IMR-90 (cell line): ENCODE results near the gene CDH13. TPM values are rescaled to one million over a fixed set of nuclear protein-coding genes. Genes with fewer than 3 reads are reported as not detected.

Source experiments
- ATAC-seq: fragments of 200-7000 bp; cut with Tn5 transposase; 2 replicates; pipeline ENCODE4 v1.9.1; 2020; ENCODE audit warnings: low read depth, mild to moderate bottlenecking, moderate library complexity
- BruUV-seq: library from RNA; stranded (reverse); fragments of 400-500 nt; replicated peaks from 2 replicates; lab custom pipeline; 2021; lab: Mats Ljungman, UMichigan
- CTCF ChIA-PET: fragments of 300-600 bp; formaldehyde crosslinking; extraction: SDS; loops from one replicate; lab custom pipeline; 2021; ENCODE audit warnings: antibody characterized with exemption; lab: Yijun Ruan, JAX
- POLR2A ChIA-PET: fragments of 300-600 bp; sonication (Branson Sonifier 250); formaldehyde crosslinking; loops from one replicate; lab custom pipeline; 2022; ENCODE audit warnings: antibody characterized with exemption; ENCODE audit not compliant: unreplicated experiment; lab: Charles Lee
- DNase-seq: peaks from one replicate; pipeline ENCODE4 v3.0.0; 2013
- H2AFZ ChIP-seq: replicated peaks from 2 replicates; pipeline ENCODE3; 2013; ENCODE audit warnings: low read length, mild to moderate bottlenecking; ENCODE audit not compliant: poor library complexity
- H2AK5ac ChIP-seq: 2 replicates; pipeline ENCODE4 v1.6.1; 2013; ENCODE audit warnings: low read depth, low read length, inconsistent platforms
- H2AK9ac ChIP-seq: replicated peaks from 2 replicates; pipeline ENCODE3; 2013; ENCODE audit warnings: mild to moderate bottlenecking, low read depth, low read length, moderate library complexity; ENCODE audit not compliant: poor library complexity
- H2BK120ac ChIP-seq: 2 replicates; pipeline ENCODE4 v1.6.1; 2013; ENCODE audit warnings: low read depth, low read length, inconsistent platforms
- H2BK15ac ChIP-seq: 3 replicates; pipeline ENCODE4 v1.6.1; 2013; ENCODE audit warnings: low read depth, low read length, inconsistent platforms
- H2BK20ac ChIP-seq: 2 replicates; pipeline ENCODE4 v1.6.1; 2013; ENCODE audit warnings: low read depth, mild to moderate bottlenecking, inconsistent platforms, low read length, moderate library complexity
- H2BK5ac ChIP-seq: 2 replicates; pipeline ENCODE4 v1.6.1; 2013; ENCODE audit warnings: mild to moderate bottlenecking, low read depth, low read length, inconsistent platforms; ENCODE audit not compliant: poor library complexity, severe bottlenecking
- H3K14ac ChIP-seq: replicated peaks from 2 replicates; pipeline ENCODE4 v1.6.1; 2013; ENCODE audit warnings: low read depth, low read length, inconsistent platforms
- H3K18ac ChIP-seq: 2 replicates; pipeline ENCODE4 v1.6.1; 2013; ENCODE audit warnings: low read depth, low read length, control low read depth
- H3K23ac ChIP-seq: 2 replicates; pipeline ENCODE4 v1.6.1; 2013; ENCODE audit warnings: low read depth, low read length, inconsistent platforms
- H3K27ac ChIP-seq: 2 replicates; pipeline ENCODE4 v1.5.1; 2013; ENCODE audit warnings: mild to moderate bottlenecking, control low read depth, low read length; ENCODE audit not compliant: insufficient read depth
- H3K27me3 ChIP-seq: 2 replicates; pipeline ENCODE4 v1.6.1; 2013; ENCODE audit warnings: low read length; ENCODE audit not compliant: control insufficient read depth, insufficient read depth
- H3K36me3 ChIP-seq: 2 replicates; pipeline ENCODE4 v1.6.1; 2013; ENCODE audit warnings: low read length, mixed read lengths; ENCODE audit not compliant: control insufficient read depth, insufficient read depth
- H3K4ac ChIP-seq: 2 replicates; pipeline ENCODE4 v1.6.1; 2013; ENCODE audit warnings: low read depth, low read length, inconsistent platforms
- H3K4me1 ChIP-seq: 2 replicates; pipeline ENCODE4 v1.6.1; 2013; ENCODE audit warnings: low read length, mixed read lengths; ENCODE audit not compliant: control insufficient read depth, insufficient read depth
- H3K4me2 ChIP-seq: 2 replicates; pipeline ENCODE4 v1.6.1; 2013; ENCODE audit warnings: low read depth, mild to moderate bottlenecking, control low read depth, low read length, moderate library complexity
- H3K4me3 ChIP-seq: 2 replicates; pipeline ENCODE4 v1.5.1; 2013; ENCODE audit warnings: low read depth, mild to moderate bottlenecking, control low read depth, low read length, moderate library complexity; ENCODE audit not compliant: insufficient read depth
- H3K56ac ChIP-seq: 2 replicates; pipeline ENCODE4 v1.6.1; 2013; ENCODE audit warnings: low read length, inconsistent platforms; ENCODE audit not compliant: insufficient read depth; ENCODE audit errors: extremely low read depth
- H3K79me1 ChIP-seq, 2 experiments: 2 replicates each; pipeline ENCODE4 v1.6.1; 2013; ENCODE audit warnings: low read length in 2 of 2, inconsistent platforms in 1 of 2, low read depth in 1 of 2
- H3K9ac ChIP-seq: 2 replicates; pipeline ENCODE4 v1.6.1; 2013; ENCODE audit warnings: low read depth, low read length, control low read depth
- H3K9me1 ChIP-seq: 2 replicates; pipeline ENCODE4 v1.6.1; 2013; ENCODE audit warnings: low read length, inconsistent platforms; ENCODE audit not compliant: insufficient read depth
- H3K9me3 ChIP-seq: 2 replicates; pipeline ENCODE4 v1.6.1; 2013; ENCODE audit warnings: low read length; ENCODE audit not compliant: control insufficient read depth, insufficient read depth
- H4K20me1 ChIP-seq: 2 replicates; pipeline ENCODE4 v1.6.1; 2013; ENCODE audit warnings: low read length, inconsistent platforms; ENCODE audit not compliant: insufficient read depth
- H4K5ac ChIP-seq: 2 replicates; pipeline ENCODE4 v1.6.1; 2013; ENCODE audit warnings: mild to moderate bottlenecking, low read depth, low read length, control low read depth
- H4K8ac ChIP-seq, 2 experiments: 2 replicates each; pipeline ENCODE4 v1.6.1; 2013; ENCODE audit warnings: low read depth in 2 of 2, low read length in 2 of 2, control low read depth in 1 of 2, inconsistent platforms in 1 of 2
- H4K91ac ChIP-seq: 2 replicates; pipeline ENCODE4 v1.6.1; 2013; ENCODE audit warnings: low read depth, low read length, inconsistent platforms; ENCODE audit not compliant: insufficient read depth
- CEBPB ChIP-seq: IDR thresholded peaks from 2 replicates; pipeline ENCODE4 v1.6.1; 2012; ENCODE audit warnings: low read depth, low read length, improper control_type of control experiment
- CTCF ChIP-seq: conservative IDR thresholded peaks from 2 replicates; pipeline ENCODE4 v1.5.1; 2012; ENCODE audit warnings: mild to moderate bottlenecking, low read depth, low read length, improper control_type of control experiment
- FOS ChIP-seq: fragments of 150-350 bp; IDR thresholded peaks from 2 replicates; pipeline ENCODE4 v1.6.1; 2016; ENCODE audit warnings: low read depth, low read length
- MXI1 ChIP-seq: IDR thresholded peaks from 2 replicates; pipeline ENCODE4 v1.6.1; 2012; ENCODE audit warnings: low read depth, mild to moderate bottlenecking, low read length, moderate library complexity, borderline replicate concordance
- RCOR1 ChIP-seq: IDR thresholded peaks from 2 replicates; pipeline ENCODE4 v1.6.1; 2012; ENCODE audit warnings: mild to moderate bottlenecking, low read length, improper control_type of control experiment; ENCODE audit not compliant: insufficient replicate concordance
- WGBS, 2 experiments: methylation state at CpG; one replicate each; pipeline versions ENCODE4 v1.1.5 to v1.1.7; 2013; ENCODE audit warnings: missing lambda C conversion rate in 2 of 2; ENCODE audit not compliant: insufficient read length in 1 of 2; ENCODE audit errors: extremely low coverage in 2 of 2; 5-methylcytosine and 5-hydroxymethylcytosine counted together
- dilution Hi-C: fragments of 300-500 bp; cut with HindIII; formaldehyde crosslinking; loops from one replicate; pipeline ENCODE4 v1.14.3; 2018; ENCODE audit warnings: low sequenced_read_pairs; ENCODE audit not compliant: unreplicated experiment
- in situ Hi-C: fragments of 300-500 bp; cut with MboI; formaldehyde crosslinking; loops from 3 replicates; pipeline ENCODE4 v1.14.3; 2019; ENCODE audit warnings: low sequenced_read_pairs, inconsistent platforms, mixed read lengths
- intact Hi-C: fragments of 100-400 bp; cut with micrococcal nuclease; formaldehyde crosslinking; loops from 2 replicates; pipeline ENCODE4 v1.10.0; 2022
- polyA plus RNA-seq, 3 experiments: library from polyadenylated mRNA; depleted of rRNA; stranded (reverse); fragments of >200 nt; gene quantifications; 2 replicates each; pipeline ENCODE4 v1.2.3, GENCODE V29; 2012; ENCODE audit warnings: low replicate concordance in 1 of 3
- total RNA-seq: library from RNA; depleted of rRNA; stranded (reverse); fragments of >200 nt; gene quantifications from 2 replicates; pipeline ENCODE4 v1.2.3, GENCODE V29; 2012

The CDH13 gene
- total and polyA plus RNA-seq, 2 of the 4 experiments (the other 2 are of a cell fraction): 61.6 to 74.7 TPM

DNA sequence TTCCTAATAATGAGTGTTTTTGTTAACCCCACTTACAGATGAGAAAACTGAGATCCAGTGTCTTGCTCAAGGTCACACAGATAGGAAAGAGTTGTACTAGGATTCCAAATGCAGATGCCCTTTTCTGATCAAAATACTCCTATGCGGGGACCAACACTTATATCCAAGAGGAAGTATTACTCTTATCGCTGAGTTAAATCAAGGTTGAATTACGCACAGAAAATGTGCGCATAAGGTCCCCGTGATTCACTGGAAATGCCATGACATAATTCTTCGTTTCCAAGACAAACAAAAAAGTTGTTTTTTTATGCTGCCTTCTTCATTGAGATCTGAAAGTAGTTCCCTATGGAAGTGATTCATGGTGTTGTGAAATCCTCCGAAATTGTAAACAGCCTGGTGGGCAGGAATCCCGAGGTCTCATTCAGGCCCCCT, 717.2 kb downstream of the CDH13 start:
- Histone ChIP-seq H3K4ac (no peak overlapping the region), H3K14ac (no peak overlapping the region), H4K8ac (no peak overlapping the region), H3K56ac (no peak overlapping the region), H2BK20ac (no peak overlapping the region), H2AFZ (no peak overlapping the region), H2AK9ac (no peak overlapping the region), H3K79me1 (no peaks in the 10 kb centered on the region; a peak in 1 of 4 replicates), H3K9ac (no peak overlapping the region), H3K27ac (no peak overlapping the region), H2BK120ac (no peak overlapping the region), H3K23ac (no peak overlapping the region), H3K9me3 (no peaks in the 10 kb centered on the region), H4K20me1 (no peaks in the 10 kb centered on the region), H3K36me3 (no peaks in the 10 kb centered on the region), H3K18ac (no peak overlapping the region), H3K4me1 (peaks cover 2% of the 10 kb centered on the region), H3K27me3 (no peaks in the 10 kb centered on the region), H4K91ac (no peak overlapping the region), H2BK5ac (no peak overlapping the region), H4K5ac (no peak overlapping the region), H3K9me1 (no peaks in the 10 kb centered on the region), H3K4me3 (no peak overlapping the region), H3K4me2 (no peak overlapping the region), H2BK15ac (no peak overlapping the region), H2AK5ac (no peak overlapping the region)
- WGBS, 2 experiments: 8% methylated on average over 2 of the region's 8 CpGs; no CpG with 5 or more reads in 1 of the 2 experiments
- dilution Hi-C loops (no loop called here), in situ Hi-C loops (no loop called here), intact Hi-C loops (no loop called here)
- no TSS peak for BruUV-seq
- TF ChIP-seq FOS (peak; percentile 75; the same call in 1 of the 2 replicates), MXI1 (no peak), RCOR1 (peak; percentile 84), CEBPB (peak; percentile 94), CTCF (no peak)
- ChIA-PET POLR2A (no interaction called here), CTCF (interaction anchor here (0.6 to 1.3 kb wide), 2 partner anchors 12 to 908 kb away, joined by 3 to 4 read pairs; no protein-coding TSS in a partner anchor)
- ATAC-seq (peak; percentile 27; the same call in 1 of the 2 replicates), DNase-seq (peak; percentile 89)
